Activated CD4-positive, alpha-beta T cell treated with anti-CD3 and anti-CD28 coated beads, Interleukin-2, Interleukin-6, amounts not matched to agents 100 ng/mL and 50 ng/mL, durations not matched to agents 16 hours and 8 hours (primary cell): ENCODE results near the gene PALLD.

Experiments used
- DNase-seq: peaks from one replicate; pipeline ENCODE4 v3.0.0-alpha.2; 2020

The PALLD gene

GRCh38 chr4:168651864-168652263 is 155.0 kb downstream of the PALLD start:
- DNase-seq, result no peak

- no peak for DNase-seq
These were observed 155.9 kb downstream of the PALLD start for GRCh38 chr4:168652755-168653154.

- no peak for DNase-seq
These were observed 157.4 kb downstream of the PALLD start for GRCh38 chr4:168654104-168654847.

GRCh38 chr4:168654848-168655174 is 158.0 kb downstream of the PALLD start:
- DNase-seq, result no peak

GRCh38 chr4:168655182-168655581 is 158.3 kb downstream of the PALLD start:
- DNase-seq, result no peak

GRCh38 chr4:168656055-168656660 is 159.3 kb downstream of the PALLD start:
- no peak for DNase-seq

- DNase-seq, result no peak
These were observed 160.2 kb downstream of the PALLD start for GRCh38 chr4:168656946-168657473.

- no peak for DNase-seq
These were observed 161.9 kb downstream of the PALLD start for GRCh38 chr4:168658751-168659150.

- DNase-seq, result no peak
These were observed 163.1 kb downstream of the PALLD start for GRCh38 chr4:168659741-168660465.

- DNase-seq, result no peak
These were observed 165.6 kb downstream of the PALLD start for GRCh38 chr4:168662297-168662984.

GRCh38 chr4:168664242-168664891 is 167.5 kb downstream of the PALLD start:
- DNase-seq, result no peak

GRCh38 chr4:168666531-168666930 is 169.7 kb downstream of the PALLD start:
- no peak for DNase-seq

GRCh38 chr4:168667376-168667775 is 170.5 kb downstream of the PALLD start:
- DNase-seq, result no peak

GRCh38 chr4:168667921-168668320 is 171.1 kb downstream of the PALLD start:
- no peak for DNase-seq

- DNase-seq, result no peak
These were observed 176.6 kb downstream of the PALLD start for GRCh38 chr4:168673476-168673875.

GRCh38 chr4:168674077-168674747 is 177.4 kb downstream of the PALLD start:
- DNase-seq, result no peak

GRCh38 chr4:168674866-168675265 is 178.0 kb downstream of the PALLD start:
- no peak for DNase-seq

- DNase-seq, result no peak
These were observed 180.2 kb downstream of the PALLD start for GRCh38 chr4:168677063-168677462.

GRCh38 chr4:168677879-168678278 is 181.0 kb downstream of the PALLD start:
- DNase-seq, result no peak

GRCh38 chr4:168678751-168679366 is 182.0 kb downstream of the PALLD start:
- no peak for DNase-seq

GRCh38 chr4:168679397-168679796 is 182.5 kb downstream of the PALLD start:
- no peak for DNase-seq

GRCh38 chr4:168679819-168680218 is 183.0 kb downstream of the PALLD start:
- no peak for DNase-seq
